ENCODE results near the gene DGCR8.

The DGCR8 gene

GRCh38 chr22:20051927-20052308, 28.1 kb upstream of the DGCR8 start:
- no peak overlapping the region for H3K4me3 ChIP-seq
- no peak overlapping the region for H3K27ac ChIP-seq

GRCh38 chr22:20052309-20053259, 27.5 kb upstream of the DGCR8 start:
- Histone ChIP-seq H3K4me3 (no peak overlapping the region), H3K27ac (no peak overlapping the region)

GRCh38 chr22:20053407-20054033, 26.5 kb upstream of the DGCR8 start:
- H3K27ac ChIP-seq = no peak overlapping the region
- H3K4me3 ChIP-seq = no peak overlapping the region

GRCh38 chr22:20054034-20054427, 26.0 kb upstream of the DGCR8 start:
- Histone ChIP-seq H3K4me3 (no peak overlapping the region), H3K27ac (no peak overlapping the region)

GRCh38 chr22:20054485-20054884, 25.6 kb upstream of the DGCR8 start:
- Histone ChIP-seq H3K4me3 (no peak overlapping the region), H3K27ac (no peak overlapping the region)

GRCh38 chr22:20055144-20055543, 24.9 kb upstream of the DGCR8 start:
- no peak overlapping the region for H3K27ac ChIP-seq
- no peak overlapping the region for H3K4me3 ChIP-seq

- H3K27ac ChIP-seq = no peak overlapping the region
- H3K4me3 ChIP-seq = no peak overlapping the region
These were observed 24.4 kb upstream of the DGCR8 start for GRCh38 chr22:20055654-20056053.

- Histone ChIP-seq H3K4me3 (no peak overlapping the region), H3K27ac (no peak overlapping the region)
These were observed 23.9 kb upstream of the DGCR8 start for GRCh38 chr22:20056161-20056560.

- Histone ChIP-seq H3K4me3 (no peak overlapping the region), H3K27ac (no peak overlapping the region)
These were observed 23.2 kb upstream of the DGCR8 start for GRCh38 chr22:20056696-20057386.

- Histone ChIP-seq H3K4me3 (no peak overlapping the region), H3K27ac (no peak overlapping the region)
These were observed 22.3 kb upstream of the DGCR8 start for GRCh38 chr22:20057596-20058268.

- Histone ChIP-seq H3K27ac (no peak overlapping the region), H3K4me3 (no peak overlapping the region)
These were observed 20.9 kb upstream of the DGCR8 start for GRCh38 chr22:20058989-20059770.

GRCh38 chr22:20060700-20061480, 19.2 kb upstream of the DGCR8 start:
- no peak overlapping the region for H3K27ac ChIP-seq
- no peak overlapping the region for H3K4me3 ChIP-seq

GRCh38 chr22:20061481-20061861, 18.6 kb upstream of the DGCR8 start:
- Histone ChIP-seq H3K27ac (no peak overlapping the region), H3K4me3 (no peak overlapping the region)

- Histone ChIP-seq H3K4me3 (no peak overlapping the region), H3K27ac (peak overlapping the region in 1 of 21 experiments; percentile 50)
These were observed 17.8 kb upstream of the DGCR8 start for GRCh38 chr22:20062043-20062765.

- Histone ChIP-seq H3K27ac (peak overlapping the region in 1 of 21 experiments; percentile 50), H3K4me3 (no peak overlapping the region)
These were observed 17.3 kb upstream of the DGCR8 start for GRCh38 chr22:20062766-20063083.

GRCh38 chr22:20063271-20064139, 16.5 kb upstream of the DGCR8 start:
- Histone ChIP-seq H3K4me3 (no peak overlapping the region), H3K27ac (no peak overlapping the region)

- Histone ChIP-seq H3K27ac (no peak overlapping the region), H3K4me3 (no peak overlapping the region)
These were observed 15.9 kb upstream of the DGCR8 start for GRCh38 chr22:20064140-20064480.

Data from skin epidermis (tissue), 12 donors.